K562 (cell line): ENCODE data around the gene CD164L2. TPM values are rescaled to one million over a fixed set of nuclear protein-coding genes. Genes with fewer than 3 reads are reported as not detected.

ENCODE experiments used
- ARID3B ChIP-seq: fragments of 250-450 bp; sonication (Bioruptor Pico); IDR thresholded peaks from 2 replicates; pipeline ENCODE4 v1.4.0; 2020; ENCODE audit warnings: borderline replicate concordance
- BRCA1 ChIP-seq, 2 experiments: fragments of 450-650 bp in 1 of 2; sonication (generic) in 1 of 2; formaldehyde crosslinking in 1 of 2; IDR thresholded peaks; 2 replicates each; pipeline versions ENCODE4 v1.5.0 to v1.6.1; 2017 to 2020; ENCODE audit warnings: mild to moderate bottlenecking in 1 of 2, missing genetic modification reagents in 1 of 2
- DMBX1 ChIP-seq: fragments of 250-450 bp; sonication (Bioruptor Pico); IDR thresholded peaks from 2 replicates; pipeline ENCODE4 v1.8.0; 2022; ENCODE audit warnings: inconsistent platforms, mild to moderate bottlenecking, moderate library complexity, borderline replicate concordance
- MYBL2 ChIP-seq, 2 experiments: fragments of 450-650 bp in 1 of 2; sonication (generic) in 1 of 2; formaldehyde crosslinking in 1 of 2; IDR thresholded peaks; 2 replicates each; pipeline versions ENCODE4 v1.6.1 to v1.8.1; 2017 to 2022; ENCODE audit warnings: borderline replicate concordance in 1 of 2, inconsistent platforms in 1 of 2, low read depth in 1 of 2, mild to moderate bottlenecking in 1 of 2, missing genetic modification reagents in 1 of 2, moderate library complexity in 1 of 2
- NCOR1 ChIP-seq: fragments of 450-650 bp; IDR thresholded peaks from 2 replicates; pipeline ENCODE4 v1.6.1; 2016; ENCODE audit warnings: mild to moderate bottlenecking, moderate library complexity
- NR2C1 ChIP-seq, 2 experiments: fragments of 450-650 bp; IDR thresholded peaks; 2 replicates each; pipeline ENCODE4 v1.6.1; 2017; ENCODE audit warnings: mild to moderate bottlenecking in 2 of 2, antibody characterized with exemption in 1 of 2, inconsistent platforms in 1 of 2, missing compliant biosample characterization in 1 of 2, missing genetic modification characterization in 1 of 2
- PBX2 ChIP-seq, 2 experiments: IDR thresholded peaks in 1 of 2; conservative IDR thresholded peaks in 1 of 2; 2 replicates each; pipeline ENCODE4 v1.6.1; 2016; ENCODE audit warnings: low read depth in 2 of 2, mild to moderate bottlenecking in 1 of 2, missing compliant biosample characterization in 1 of 2, missing genetic modification characterization in 1 of 2, moderate library complexity in 1 of 2
- PKNOX1 ChIP-seq: fragments of 450-650 bp; IDR thresholded peaks from 2 replicates; pipeline ENCODE4 v1.6.1; 2016
- POLR3A ChIP-seq: IDR thresholded peaks from 2 replicates; pipeline ENCODE4 v1.6.1; 2011; ENCODE audit warnings: borderline replicate concordance, mild to moderate bottlenecking, moderate library complexity; ENCODE audit not compliant: insufficient read length, insufficient read depth; ENCODE audit errors: extremely low read depth
- SMAD4 ChIP-seq: fragments of 250-450 bp; sonication (Bioruptor Pico); conservative IDR thresholded peaks from 2 replicates; pipeline ENCODE4 v1.8.0; 2021; ENCODE audit warnings: inconsistent platforms, mild to moderate bottlenecking, moderate library complexity
- SP1 ChIP-seq: sonication (generic); formaldehyde crosslinking; IDR thresholded peaks from 2 replicates; pipeline ENCODE4 v1.8.1; 2022; ENCODE audit warnings: mild to moderate bottlenecking, missing genetic modification reagents
- STAT5A ChIP-seq: IDR thresholded peaks from 2 replicates; pipeline ENCODE4 v1.6.1; 2012; ENCODE audit warnings: low read length, inconsistent platforms, borderline replicate concordance
- TCF7 ChIP-seq: sonication (generic); IDR thresholded peaks from 2 replicates; pipeline ENCODE4 v1.6.1; 2016; ENCODE audit warnings: antibody characterized with exemption, borderline replicate concordance
- UBTF ChIP-seq, 2 experiments: IDR thresholded peaks; 2 replicates each; pipeline ENCODE4 v1.6.1; 2012; ENCODE audit warnings: improper control_type of control experiment in 2 of 2, low read depth in 2 of 2, low read length in 2 of 2, borderline replicate concordance in 1 of 2
- ZNF146 ChIP-seq: IDR thresholded peaks from one replicate; pipeline ENCODE4 v1.6.1; 2018; ENCODE audit warnings: missing compliant biosample characterization; ENCODE audit not compliant: unreplicated experiment
- ZNF41 ChIP-seq: fragments of 250-450 bp; sonication (Bioruptor Pico); conservative IDR thresholded peaks from 2 replicates; pipeline ENCODE4 v1.4.0; 2020; ENCODE audit warnings: mild to moderate bottlenecking
- ZNF583 ChIP-seq: fragments of 250-450 bp; sonication (Bioruptor Pico); IDR thresholded peaks from 2 replicates; pipeline ENCODE4 v1.4.0; 2020
- ZNF644 ChIP-seq: fragments of 200-800 bp; sonication (Bioruptor generic); IDR thresholded peaks from 2 replicates; pipeline ENCODE4 v1.6.1; 2016; ENCODE audit warnings: low read depth, missing genetic modification characterization, missing compliant biosample characterization
- polyA plus RNA-seq, 8 experiments: library from polyadenylated mRNA; depleted of rRNA in 4 of 8; stranded (reverse) in 5 of 8; unstranded in 3 of 8; fragments of >200 nt; fragmentation: Nextera tagmentation in 2 of 8; fragmentation: Illumina TruSeq in 1 of 8; extraction: Ambion mirVana in 2 of 8; extraction: Trizol in 1 of 8; gene quantifications; 2 replicates each; pipeline versions ENCODE4 v1.2.1 to v1.2.3, GENCODE V29; 2011 to 2014; ENCODE audit warnings: inconsistent platforms in 1 of 8, missing spikeins in 1 of 8
- total RNA-seq, 7 experiments: library from RNA; depleted of rRNA in 6 of 7; stranded (reverse); fragments of >200 nt in 6 of 7; fragmentation: Illumina TruSeq in 2 of 7; extraction: Trizol in 2 of 7; gene quantifications; 2 replicates each; pipeline versions ENCODE4 v1.2.1 to v1.2.3, GENCODE V29; 2011 to 2021; ENCODE audit warnings: low replicate concordance in 1 of 7

The CD164L2 gene
- total and polyA plus RNA-seq, 9 of the 15 experiments (the other 6 are each of a cell fraction or from before 2014, with no cell fraction given), result 0.08 to 0.92 (median 0.38) TPM; not detected in 1

- TF ChIP-seq POLR3A (no peak), ZNF644 (tag) (no peak), ZNF41 (no peak), TCF7 (0 out of 2 replicates have a peak, but pooled peaks have one; percentile 42), NR2C1 (IDR thresholded peaks at IDR 0.05) (no peak), NR2C1 (tag; IDR thresholded peaks at IDR 0.05) (no peak), ZNF583 (CRISPR knock-in tag) (0 out of 2 replicates have a peak, but pooled peaks have one; percentile 10), SP1 (CRISPR knock-in tag) (no peak), STAT5A (no peak), ZNF146 (CRISPR knock-in tag) (no peak), PBX2 (CRISPR knock-in tag; IDR thresholded peaks at IDR 0.05; ENCODE audit: low read depth) (no peak), PBX2 (tag; conservative IDR thresholded peaks at IDR 0.05; ENCODE audit: low read depth) (no peak), PKNOX1 (no peak), DMBX1 (CRISPR knock-in tag) (no peak), SMAD4 (CRISPR knock-in tag) (peak; percentile 87), MYBL2 (IDR thresholded peaks at IDR 0.05; ENCODE audit: low read depth) (no peak), MYBL2 (CRISPR knock-in tag; IDR thresholded peaks at IDR 0.05; ENCODE audit: borderline replicate concordance) (no peak), UBTF (IDR thresholded peaks at IDR 0.05; ENCODE audit: borderline replicate concordance in 1 of 2, low read depth in 2 of 2, low read length in 2 of 2) (peak; percentile 84 to 85), BRCA1 (IDR thresholded peaks at IDR 0.05) (no peak), BRCA1 (CRISPR knock-in tag; IDR thresholded peaks at IDR 0.05) (no peak), ARID3B (CRISPR knock-in tag) (no peak), NCOR1 (no peak)
These were observed 16.5 kb downstream of the CD164L2 start, which contains the start of gene MAP3K6 (continued) for GRCh38 chr1:27366411-27367159.
